ENCODE results near the gene NTN4.
"Not testable (repeated sequence)": the region's sequence is repeated elsewhere in the genome, so short reads cannot be mapped to it uniquely, and the experiment has no call there.

NTN4 gene

GRCh38 chr12:95775466-95775865 lies 15.1 kb downstream of the NTN4 start:
- not testable (repeated sequence) for H3K27ac Mint-ChIP-seq; H3K4me3 Mint-ChIP-seq; H3K36me3 Mint-ChIP-seq; H3K4me1 Mint-ChIP-seq (ENCODE audit: low read depth); H3K9me3 Mint-ChIP-seq (ENCODE audit: low read depth); H3K27me3 Mint-ChIP-seq

- Mint-ChIP-seq H3K4me3 (no peak overlapping the region), H3K9me3 (ENCODE audit: low read depth) (no peaks in the 10 kb centered on the region), H3K27ac (no peak overlapping the region), H3K4me1 (ENCODE audit: low read depth) (no peaks in the 10 kb centered on the region), H3K27me3 (peaks cover 9% of the 10 kb centered on the region), H3K36me3 (peaks cover 2% of the 10 kb centered on the region)
Measured at GRCh38 chr12:95774311-95775045, 16.1 kb downstream of the NTN4 start.

GRCh38 chr12:95773320-95773719 lies 17.2 kb downstream of the NTN4 start:
- H3K27ac Mint-ChIP-seq: no peak overlapping the region
- H3K9me3 Mint-ChIP-seq (ENCODE audit: low read depth): no peaks in the 10 kb centered on the region
- no peak overlapping the region for H3K4me3 Mint-ChIP-seq
- H3K36me3 Mint-ChIP-seq: peaks cover 2% of the 10 kb centered on the region
- peaks cover 15% of the 10 kb centered on the region for H3K27me3 Mint-ChIP-seq
- H3K4me1 Mint-ChIP-seq (ENCODE audit: low read depth): no peaks in the 10 kb centered on the region

- H3K27ac Mint-ChIP-seq: no peak overlapping the region
- H3K27me3 Mint-ChIP-seq: peaks cover 18% of the 10 kb centered on the region
- no peak overlapping the region for H3K4me3 Mint-ChIP-seq
- H3K4me1 Mint-ChIP-seq (ENCODE audit: low read depth): no peaks in the 10 kb centered on the region
- H3K9me3 Mint-ChIP-seq (ENCODE audit: low read depth): no peaks in the 10 kb centered on the region
- H3K36me3 Mint-ChIP-seq: peaks cover 2% of the 10 kb centered on the region
Measured at GRCh38 chr12:95767703-95768102, 22.9 kb downstream of the NTN4 start.

GRCh38 chr12:95766356-95767019 lies 24.1 kb downstream of the NTN4 start:
- no peak overlapping the region for H3K27ac Mint-ChIP-seq
- H3K4me1 Mint-ChIP-seq (ENCODE audit: low read depth): no peaks in the 10 kb centered on the region
- no peaks in the 10 kb centered on the region for H3K9me3 Mint-ChIP-seq (ENCODE audit: low read depth)
- H3K36me3 Mint-ChIP-seq: no peaks in the 10 kb centered on the region
- peaks cover 13% of the 10 kb centered on the region for H3K27me3 Mint-ChIP-seq
- no peak overlapping the region for H3K4me3 Mint-ChIP-seq

- no peak overlapping the region for H3K27ac Mint-ChIP-seq
- H3K9me3 Mint-ChIP-seq (ENCODE audit: low read depth): no peaks in the 10 kb centered on the region
- peaks cover 14% of the 10 kb centered on the region for H3K27me3 Mint-ChIP-seq
- H3K36me3 Mint-ChIP-seq: no peaks in the 10 kb centered on the region
- no peak overlapping the region for H3K4me3 Mint-ChIP-seq
- no peaks in the 10 kb centered on the region for H3K4me1 Mint-ChIP-seq (ENCODE audit: low read depth)
Measured at GRCh38 chr12:95764848-95765247, 25.7 kb downstream of the NTN4 start.

GRCh38 chr12:95763809-95764253 lies 26.7 kb downstream of the NTN4 start:
- Mint-ChIP-seq H3K36me3 (no peaks in the 10 kb centered on the region), H3K27me3 (peaks cover 11% of the 10 kb centered on the region), H3K27ac (no peak overlapping the region), H3K9me3 (ENCODE audit: low read depth) (no peaks in the 10 kb centered on the region), H3K4me3 (no peak overlapping the region), H3K4me1 (ENCODE audit: low read depth) (no peaks in the 10 kb centered on the region)

GRCh38 chr12:95762123-95762785 lies 28.3 kb downstream of the NTN4 start:
- Mint-ChIP-seq H3K27ac (no peak overlapping the region), H3K36me3 (no peaks in the 10 kb centered on the region), H3K4me3 (no peak overlapping the region), H3K9me3 (ENCODE audit: low read depth) (no peaks in the 10 kb centered on the region), H3K4me1 (ENCODE audit: low read depth) (no peaks in the 10 kb centered on the region), H3K27me3 (peaks cover 7% of the 10 kb centered on the region)

GRCh38 chr12:95760371-95760770 lies 30.2 kb downstream of the NTN4 start:
- no peak overlapping the region for H3K4me3 Mint-ChIP-seq
- H3K27ac Mint-ChIP-seq: no peak overlapping the region
- peaks cover 11% of the 10 kb centered on the region for H3K27me3 Mint-ChIP-seq
- H3K9me3 Mint-ChIP-seq (ENCODE audit: low read depth): no peaks in the 10 kb centered on the region
- no peaks in the 10 kb centered on the region for H3K36me3 Mint-ChIP-seq
- no peaks in the 10 kb centered on the region for H3K4me1 Mint-ChIP-seq (ENCODE audit: low read depth)

- H3K9me3 Mint-ChIP-seq (ENCODE audit: low read depth): no peaks in the 10 kb centered on the region
- H3K36me3 Mint-ChIP-seq: no peaks in the 10 kb centered on the region
- H3K27me3 Mint-ChIP-seq: peaks cover 9% of the 10 kb centered on the region
- no peaks in the 10 kb centered on the region for H3K4me1 Mint-ChIP-seq (ENCODE audit: low read depth)
- no peak overlapping the region for H3K4me3 Mint-ChIP-seq
- no peak overlapping the region for H3K27ac Mint-ChIP-seq
Measured at GRCh38 chr12:95759718-95760117, 30.8 kb downstream of the NTN4 start.

- H3K27ac Mint-ChIP-seq: no peak overlapping the region
- peaks cover 7% of the 10 kb centered on the region for H3K27me3 Mint-ChIP-seq
- H3K36me3 Mint-ChIP-seq: no peaks in the 10 kb centered on the region
- H3K9me3 Mint-ChIP-seq (ENCODE audit: low read depth): no peaks in the 10 kb centered on the region
- no peak overlapping the region for H3K4me3 Mint-ChIP-seq
- H3K4me1 Mint-ChIP-seq (ENCODE audit: low read depth): no peaks in the 10 kb centered on the region
Measured at GRCh38 chr12:95759039-95759438, 31.5 kb downstream of the NTN4 start.

- Mint-ChIP-seq H3K27me3 (peaks cover 5% of the 10 kb centered on the region), H3K27ac (no peak overlapping the region), H3K4me1 (ENCODE audit: low read depth) (no peaks in the 10 kb centered on the region), H3K36me3 (no peaks in the 10 kb centered on the region), H3K9me3 (ENCODE audit: low read depth) (no peaks in the 10 kb centered on the region), H3K4me3 (no peak overlapping the region)
Measured at GRCh38 chr12:95756362-95756761, 34.2 kb downstream of the NTN4 start.

GRCh38 chr12:95755261-95755865 lies 35.2 kb downstream of the NTN4 start:
- H3K9me3 Mint-ChIP-seq (ENCODE audit: low read depth): no peaks in the 10 kb centered on the region
- H3K4me3 Mint-ChIP-seq: no peak overlapping the region
- peaks cover 4% of the 10 kb centered on the region for H3K27me3 Mint-ChIP-seq
- H3K36me3 Mint-ChIP-seq: no peaks in the 10 kb centered on the region
- H3K27ac Mint-ChIP-seq: no peak overlapping the region
- H3K4me1 Mint-ChIP-seq (ENCODE audit: low read depth): no peaks in the 10 kb centered on the region

- not testable (repeated sequence) for H3K36me3 Mint-ChIP-seq; H3K4me1 Mint-ChIP-seq (ENCODE audit: low read depth); H3K4me3 Mint-ChIP-seq; H3K27me3 Mint-ChIP-seq; H3K27ac Mint-ChIP-seq
- peaks cover 10% of the 10 kb centered on the region for H3K9me3 Mint-ChIP-seq (ENCODE audit: low read depth)
Measured at GRCh38 chr12:95746062-95746461, 44.5 kb downstream of the NTN4 start.

GRCh38 chr12:95742586-95742985 lies 48.0 kb downstream of the NTN4 start:
- Mint-ChIP-seq H3K27me3 (peaks cover 7% of the 10 kb centered on the region), H3K4me1 (ENCODE audit: low read depth) (no peaks in the 10 kb centered on the region), H3K27ac (no peak overlapping the region), H3K4me3 (no peak overlapping the region), H3K36me3 (no peaks in the 10 kb centered on the region), H3K9me3 (ENCODE audit: low read depth) (peaks cover 10% of the 10 kb centered on the region)
